C4-2B (cell line): Measurements from ENCODE around the gene ALOXE3.

Source experiments
- ZFX ChIP-seq: fragments of 450-650 bp; IDR thresholded peaks from 2 replicates; pipeline ENCODE4 v1.6.1; 2017
- TF ChIP-seq, protein P1 (sequence below): fragments of 450-650 bp; conservative IDR thresholded peaks from 2 replicates; pipeline ENCODE4 v1.5.1; 2017; ENCODE audit warnings: mild to moderate bottlenecking

DNA sequence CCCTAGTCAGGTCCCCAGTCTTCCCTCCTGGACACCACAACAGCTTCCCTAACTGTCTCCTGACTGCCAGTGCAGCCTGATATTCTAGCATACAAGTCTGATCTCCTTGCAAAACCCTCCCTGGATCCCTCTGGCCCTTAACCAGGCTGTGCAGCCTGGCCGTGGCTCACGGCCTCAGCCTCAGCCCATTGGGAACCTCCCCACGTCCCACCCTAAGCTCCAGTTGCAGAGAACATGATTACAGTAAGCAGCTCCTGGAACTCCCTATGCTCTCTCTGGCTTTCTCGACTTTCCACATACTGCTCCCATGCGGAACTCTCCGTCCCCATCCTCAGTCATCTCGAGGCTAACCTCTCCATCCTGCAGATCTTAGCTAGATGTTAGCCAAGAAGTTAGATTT is 43.8 kb downstream of the ALOXE3 start:
- TF ChIP-seq, protein P1, sequence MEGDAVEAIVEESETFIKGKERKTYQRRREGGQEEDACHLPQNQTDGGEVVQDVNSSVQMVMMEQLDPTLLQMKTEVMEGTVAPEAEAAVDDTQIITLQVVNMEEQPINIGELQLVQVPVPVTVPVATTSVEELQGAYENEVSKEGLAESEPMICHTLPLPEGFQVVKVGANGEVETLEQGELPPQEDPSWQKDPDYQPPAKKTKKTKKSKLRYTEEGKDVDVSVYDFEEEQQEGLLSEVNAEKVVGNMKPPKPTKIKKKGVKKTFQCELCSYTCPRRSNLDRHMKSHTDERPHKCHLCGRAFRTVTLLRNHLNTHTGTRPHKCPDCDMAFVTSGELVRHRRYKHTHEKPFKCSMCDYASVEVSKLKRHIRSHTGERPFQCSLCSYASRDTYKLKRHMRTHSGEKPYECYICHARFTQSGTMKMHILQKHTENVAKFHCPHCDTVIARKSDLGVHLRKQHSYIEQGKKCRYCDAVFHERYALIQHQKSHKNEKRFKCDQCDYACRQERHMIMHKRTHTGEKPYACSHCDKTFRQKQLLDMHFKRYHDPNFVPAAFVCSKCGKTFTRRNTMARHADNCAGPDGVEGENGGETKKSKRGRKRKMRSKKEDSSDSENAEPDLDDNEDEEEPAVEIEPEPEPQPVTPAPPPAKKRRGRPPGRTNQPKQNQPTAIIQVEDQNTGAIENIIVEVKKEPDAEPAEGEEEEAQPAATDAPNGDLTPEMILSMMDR, result no peak
- TF ChIP-seq ZFX, result no peak
